Spleen (tissue), 11 donors: ENCODE results near the gene FXYD5. TPM values are rescaled to one million over a fixed set of nuclear protein-coding genes. Genes with fewer than 3 reads are reported as not detected.

Experiments
- DNase-seq: peaks from one replicate; pipeline ENCODE4 v3.0.0-alpha.2; 2020
- H3K27ac ChIP-seq, 8 donors: fragments of 200-600 bp; sonication (generic) in 7 of 8; 1 replicate in 4 of 8; 2 replicates in 4 of 8; pipeline versions ENCODE4 v1.5.0 to v1.8.0; 2016 to 2021; ENCODE audit warnings: inconsistent platforms in 4 of 8, mild to moderate bottlenecking in 4 of 8, moderate library complexity in 1 of 8
- H3K27me3 ChIP-seq, 7 donors: fragments of 200-600 bp; sonication (generic) in 6 of 7; replicated peaks in 1 of 7; 1 replicate in 4 of 7; 2 replicates in 3 of 7; pipeline versions ENCODE4 v1.5.0 to v1.8.0; 2016 to 2021; ENCODE audit warnings: inconsistent platforms in 3 of 7, mild to moderate bottlenecking in 1 of 7
- H3K36me3 ChIP-seq, 6 donors: fragments of 200-600 bp; sonication (generic) in 5 of 6; 1 replicate in 4 of 6; 2 replicates in 2 of 6; pipeline versions ENCODE4 v1.5.0 to v1.8.0; 2016 to 2021; ENCODE audit warnings: inconsistent platforms in 2 of 6
- H3K4me1 ChIP-seq, 6 donors: fragments of 200-600 bp; sonication (generic) in 5 of 6; 1 replicate in 3 of 6; 2 replicates in 3 of 6; pipeline versions ENCODE4 v1.5.0 to v1.8.0; 2016 to 2021; ENCODE audit warnings: inconsistent platforms in 3 of 6
- H3K4me3 ChIP-seq, 8 donors: fragments of 200-600 bp; sonication (generic) in 7 of 8; 1 replicate in 4 of 8; 2 replicates in 4 of 8; pipeline versions ENCODE4 v1.5.0 to v1.8.0; 2016 to 2021; ENCODE audit warnings: inconsistent platforms in 4 of 8, mild to moderate bottlenecking in 4 of 8, moderate library complexity in 2 of 8
- H3K9me3 ChIP-seq, 8 donors: fragments of 200-600 bp; sonication (generic) in 7 of 8; 1 replicate in 4 of 8; 2 replicates in 4 of 8; pipeline versions ENCODE4 v1.5.0 to v1.8.0; 2016 to 2021; ENCODE audit warnings: inconsistent platforms in 4 of 8
- POLR2A ChIP-seq, 3 donors: fragments of 450-650 bp; IDR thresholded peaks; one replicate each; pipeline ENCODE4 v1.5.1; 2017; ENCODE audit warnings: antibody characterized with exemption in 3 of 3, mild to moderate bottlenecking in 1 of 3
- POLR2AphosphoS5 ChIP-seq, 3 donors: sonication (generic); formaldehyde crosslinking; IDR thresholded peaks; one replicate each; pipeline ENCODE4 v1.5.1; 2017; ENCODE audit warnings: antibody characterized with exemption in 3 of 3
- WGBS, 5 donors: extraction: QIAGEN DNeasy Blood & Tissue Kit in 3 of 5; methylation state at CpG; one replicate each; pipeline versions ENCODE4 v1.1.5 to v1.1.7; 2013 to 2018; 5-methylcytosine and 5-hydroxymethylcytosine counted together
- intact Hi-C: fragments of 100-400 bp; cut with DNase I; formaldehyde crosslinking; loops from one replicate; pipeline ENCODE4 v1.15.0; 2023; ENCODE audit warnings: low total_unique reads
- polyA plus RNA-seq, 3 donors: library from polyadenylated mRNA; stranded (reverse); fragments of 200-250 nt; gene quantifications; one replicate each; pipeline ENCODE4 v1.2.1, GENCODE V29; 2013
- total RNA-seq, 7 donors: library from RNA; depleted of rRNA in 3 of 7; stranded (reverse); fragments of >200 nt in 3 of 7; fragmentation: NEBNext Ultra II Directional in 4 of 7; extraction: Animal tissue kit (Norgen Biotek cat#: 25700) in 4 of 7; gene quantifications; one replicate each; pipeline versions ENCODE4 v1.1.0 to v1.2.1, GENCODE V29; 2016 to 2021
- TF ChIP-seq, protein P1 (sequence below), 11 experiments: fragments of 200-600 bp in 7 of 11; fragments of 450-650 bp in 4 of 11; sonication (generic) in 4 of 11; IDR thresholded peaks in 8 of 11; conservative IDR thresholded peaks in 3 of 11; 1 replicate in 7 of 11; 2 replicates in 4 of 11; pipeline versions ENCODE4 v1.4.0 to v1.8.0; 2016 to 2021; ENCODE audit warnings: antibody characterized with exemption in 11 of 11, inconsistent platforms in 4 of 11, mild to moderate bottlenecking in 1 of 11
- donor health status: healthy with polysubstance abuse.
- donor health status: DM: no; HTN: no; CAD: no; lungs with moderate emphysema.
- donor health status: DM: no; HTN: no; CAD: no.
- donor health status: Bipolar disorder and iron deficiency.
- donor health status: healthy.
- donor health status: DM: no; HTN: no; CAD: no.
- donor health status: DM: yes; HTN: yes; CAD: no.

The FXYD5 gene
- total and polyA plus RNA-seq, 10 donors, result 132 to 235 (median 175) TPM

DNA sequence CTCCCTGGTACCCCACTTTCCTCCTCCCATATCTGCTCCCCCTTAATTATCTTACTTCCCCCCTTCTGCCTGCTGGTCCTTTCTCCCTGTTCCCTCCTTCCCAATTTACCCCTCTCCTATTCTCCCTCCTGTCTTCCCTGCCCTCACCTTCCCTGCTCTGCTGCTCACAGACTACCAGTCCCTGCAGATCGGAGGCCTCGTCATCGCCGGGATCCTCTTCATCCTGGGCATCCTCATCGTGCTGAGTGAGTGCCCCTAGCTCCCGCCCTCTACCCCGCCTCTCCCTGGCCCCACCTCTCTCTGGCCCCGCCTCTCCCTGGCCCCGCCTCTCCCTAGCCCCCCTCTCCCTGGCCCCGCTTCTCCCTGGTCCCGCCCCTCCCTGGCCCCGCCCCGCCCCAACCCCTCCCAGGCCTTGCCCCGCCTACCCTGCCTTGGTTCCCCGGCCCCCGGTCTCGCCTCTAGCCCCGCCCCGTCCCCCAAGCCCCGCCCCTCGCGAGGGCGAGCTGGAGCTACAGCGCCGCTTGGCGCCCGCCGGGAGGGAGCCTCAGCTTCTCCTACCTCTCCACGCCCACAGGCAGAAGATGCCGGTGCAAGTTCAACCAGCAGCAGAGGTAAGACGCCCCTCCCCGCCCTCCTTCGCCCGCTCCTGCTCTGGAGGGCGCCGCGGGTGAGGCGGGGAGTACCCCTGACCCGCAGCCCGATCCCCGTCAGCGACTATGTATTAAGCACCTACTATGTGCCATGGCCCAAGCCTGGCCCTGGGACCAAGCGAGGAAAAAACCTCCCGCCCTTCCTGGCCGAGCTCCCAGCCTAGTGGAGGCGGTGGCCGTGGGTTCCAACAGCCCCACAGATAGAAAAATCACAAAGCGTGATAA is 13.3 kb upstream of the FXYD5 start:
- intact Hi-C loops, result no loop called here
- Histone ChIP-seq H3K27me3 (peaks cover 0 to 64% (median 18%) of the 10 kb centered on the region in 7 donors), H3K4me1 (peaks cover 14 to 85% (median 48%) of the 10 kb centered on the region in 6 donors), H3K36me3 (no peaks in the 10 kb centered on the region), H3K27ac (peak overlapping the region in 4 of 8 donors; percentile 66 to 79 (median 74)), H3K4me3 (peak overlapping the region in 7 of 8 donors; percentile 3 to 65 (median 25)), H3K9me3 (no peaks in the 10 kb centered on the region)
- TF ChIP-seq POLR2A (IDR thresholded peaks at IDR 0.05), result no peak
- TF ChIP-seq POLR2AphosphoS5 (IDR thresholded peaks at IDR 0.05), result peak; percentile 58 to 73 (median 63)
- TF ChIP-seq, protein P1, sequence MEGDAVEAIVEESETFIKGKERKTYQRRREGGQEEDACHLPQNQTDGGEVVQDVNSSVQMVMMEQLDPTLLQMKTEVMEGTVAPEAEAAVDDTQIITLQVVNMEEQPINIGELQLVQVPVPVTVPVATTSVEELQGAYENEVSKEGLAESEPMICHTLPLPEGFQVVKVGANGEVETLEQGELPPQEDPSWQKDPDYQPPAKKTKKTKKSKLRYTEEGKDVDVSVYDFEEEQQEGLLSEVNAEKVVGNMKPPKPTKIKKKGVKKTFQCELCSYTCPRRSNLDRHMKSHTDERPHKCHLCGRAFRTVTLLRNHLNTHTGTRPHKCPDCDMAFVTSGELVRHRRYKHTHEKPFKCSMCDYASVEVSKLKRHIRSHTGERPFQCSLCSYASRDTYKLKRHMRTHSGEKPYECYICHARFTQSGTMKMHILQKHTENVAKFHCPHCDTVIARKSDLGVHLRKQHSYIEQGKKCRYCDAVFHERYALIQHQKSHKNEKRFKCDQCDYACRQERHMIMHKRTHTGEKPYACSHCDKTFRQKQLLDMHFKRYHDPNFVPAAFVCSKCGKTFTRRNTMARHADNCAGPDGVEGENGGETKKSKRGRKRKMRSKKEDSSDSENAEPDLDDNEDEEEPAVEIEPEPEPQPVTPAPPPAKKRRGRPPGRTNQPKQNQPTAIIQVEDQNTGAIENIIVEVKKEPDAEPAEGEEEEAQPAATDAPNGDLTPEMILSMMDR (IDR thresholded peaks at IDR 0.05 in 8 of 11, conservative IDR thresholded peaks at IDR 0.05 in 3 of 11), result peak; percentile 16 to 72 (median 43)
- peak; percentile 97 for DNase-seq
- 1 to 3% (median 1%) methylated on average over 27 to 48 of the region's 48 CpGs for WGBS, 5 donors

- WGBS, 5 donors, result 16 to 24% (median 17%) methylated on average over 21 of the region's 21 CpGs
- intact Hi-C loops, result no loop called here
- Histone ChIP-seq H3K36me3 (no peaks in the 10 kb centered on the region), H3K9me3 (no peaks in the 10 kb centered on the region), H3K4me3 (peak overlapping the region in 6 of 8 donors; percentile 3 to 65 (median 26)), H3K27ac (peak overlapping the region in 4 of 8 donors; percentile 3 to 65 (median 55)), H3K27me3 (peaks cover 0 to 64% (median 18%) of the 10 kb centered on the region in 7 donors), H3K4me1 (peaks cover 13 to 77% (median 46%) of the 10 kb centered on the region in 6 donors)
- DNase-seq, result no peak
- no peak for TF ChIP-seq POLR2AphosphoS5 (IDR thresholded peaks at IDR 0.05)
- TF ChIP-seq POLR2A (IDR thresholded peaks at IDR 0.05), result no peak
- TF ChIP-seq, protein P1 (IDR thresholded peaks at IDR 0.05 in 8 of 11, conservative IDR thresholded peaks at IDR 0.05 in 3 of 11), result no peak
Measured at GRCh38 chr19:35141837-35142605, 12.5 kb upstream of the FXYD5 start.

- 3 to 13% (median 4%) methylated on average over 17 to 43 of the region's 46 CpGs for WGBS, 5 donors
- peaks cover 0 to 64% (median 18%) of the 10 kb centered on the region in 7 donors for H3K27me3 ChIP-seq
- DNase-seq, result peak; percentile 90
- no peaks in the 10 kb centered on the region for H3K36me3 ChIP-seq
- peak overlapping the region in 5 of 8 donors; percentile 22 to 65 (median 25) for H3K4me3 ChIP-seq
- H3K4me1 ChIP-seq, result peaks cover 13 to 70% (median 40%) of the 10 kb centered on the region in 6 donors
- H3K9me3 ChIP-seq, result no peaks in the 10 kb centered on the region
- intact Hi-C loops, result no loop called here
- no peak for TF ChIP-seq POLR2A (IDR thresholded peaks at IDR 0.05)
- TF ChIP-seq POLR2AphosphoS5 (IDR thresholded peaks at IDR 0.05), result peak; percentile 52 to 63 (median 60)
- TF ChIP-seq, protein P1 (IDR thresholded peaks at IDR 0.05 in 8 of 11, conservative IDR thresholded peaks at IDR 0.05 in 3 of 11), result peak; percentile 4 to 92 (median 71)
- H3K27ac ChIP-seq, result peak overlapping the region in 2 of 8 donors; percentile 7 to 48
Measured at GRCh38 chr19:35142606-35143230, 11.8 kb upstream of the FXYD5 start.
